DMS79 treated with DMSO at 0.1 percent for 48 hours (cell line): ENCODE results near the gene MLST8.
"Not testable (repeated sequence)": the region's sequence is repeated elsewhere in the genome, so short reads cannot be mapped to it uniquely, and the experiment has no call there.

Experiments used
- DNase-seq: peaks from one replicate; lab custom pipeline; 2025; lab: John Stamatoyannopoulos, UW

Gene MLST8

GRCh38 chr16:2244926-2245795 is 39.9 kb downstream of the MLST8 start:
- no peak for DNase-seq

GRCh38 chr16:2246301-2246885 is 41.1 kb downstream of the MLST8 start:
- DNase-seq, result no peak

GRCh38 chr16:2250652-2251295 is 45.5 kb downstream of the MLST8 start:
- DNase-seq, result peak; percentile 45

- DNase-seq, result peak; percentile 86
Observed at GRCh38 chr16:2251296-2252111, 46.2 kb downstream of the MLST8 start, which contains the start of gene ECI1. ECI1 (minus strand) TSS chr16:2251587; CDS start chr16:2251566, 21 bp downstream.

GRCh38 chr16:2252806-2253148 is 47.5 kb downstream of the MLST8 start:
- no peak for DNase-seq

- no peak for DNase-seq
Observed at GRCh38 chr16:2253293-2253692, 48.0 kb downstream of the MLST8 start.

- DNase-seq, result no peak
Observed at GRCh38 chr16:2256531-2257140, 51.4 kb downstream of the MLST8 start.

GRCh38 chr16:2257726-2258125 is 52.5 kb downstream of the MLST8 start:
- DNase-seq, result no peak

GRCh38 chr16:2258530-2258929 is 53.3 kb downstream of the MLST8 start:
- DNase-seq, result not testable (repeated sequence)
